Left renal cortex interstitium (tissue), 4 donors: ENCODE data around the gene SGCB. TPM values are rescaled to one million over a fixed set of nuclear protein-coding genes. Genes with fewer than 3 reads are reported as not detected.
"Not testable (repeated sequence)": the region's sequence is repeated elsewhere in the genome, so short reads cannot be mapped to it uniquely, and the experiment has no call there.

Experiments
- DNase-seq, 4 donors: peaks; one replicate each; pipeline ENCODE4 v3.0.0-alpha.2; 2013; ENCODE audit warnings: low read depth in 4 of 4, low spot score in 2 of 4, missing footprints in 1 of 4
- polyA plus RNA-seq, 4 donors: library from polyadenylated mRNA; unstranded; fragments of 120-200 nt; gene quantifications; one replicate each; pipeline ENCODE4 v1.2.1, GENCODE V29; 2013; ENCODE audit not compliant: insufficient read length in 4 of 4

The SGCB gene, protein sequence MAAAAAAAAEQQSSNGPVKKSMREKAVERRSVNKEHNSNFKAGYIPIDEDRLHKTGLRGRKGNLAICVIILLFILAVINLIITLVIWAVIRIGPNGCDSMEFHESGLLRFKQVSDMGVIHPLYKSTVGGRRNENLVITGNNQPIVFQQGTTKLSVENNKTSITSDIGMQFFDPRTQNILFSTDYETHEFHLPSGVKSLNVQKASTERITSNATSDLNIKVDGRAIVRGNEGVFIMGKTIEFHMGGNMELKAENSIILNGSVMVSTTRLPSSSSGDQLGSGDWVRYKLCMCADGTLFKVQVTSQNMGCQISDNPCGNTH
- polyA plus RNA-seq = 10 to 100 TPM; 39.1 to 53.1 (median 51.2) TPM

DNA sequence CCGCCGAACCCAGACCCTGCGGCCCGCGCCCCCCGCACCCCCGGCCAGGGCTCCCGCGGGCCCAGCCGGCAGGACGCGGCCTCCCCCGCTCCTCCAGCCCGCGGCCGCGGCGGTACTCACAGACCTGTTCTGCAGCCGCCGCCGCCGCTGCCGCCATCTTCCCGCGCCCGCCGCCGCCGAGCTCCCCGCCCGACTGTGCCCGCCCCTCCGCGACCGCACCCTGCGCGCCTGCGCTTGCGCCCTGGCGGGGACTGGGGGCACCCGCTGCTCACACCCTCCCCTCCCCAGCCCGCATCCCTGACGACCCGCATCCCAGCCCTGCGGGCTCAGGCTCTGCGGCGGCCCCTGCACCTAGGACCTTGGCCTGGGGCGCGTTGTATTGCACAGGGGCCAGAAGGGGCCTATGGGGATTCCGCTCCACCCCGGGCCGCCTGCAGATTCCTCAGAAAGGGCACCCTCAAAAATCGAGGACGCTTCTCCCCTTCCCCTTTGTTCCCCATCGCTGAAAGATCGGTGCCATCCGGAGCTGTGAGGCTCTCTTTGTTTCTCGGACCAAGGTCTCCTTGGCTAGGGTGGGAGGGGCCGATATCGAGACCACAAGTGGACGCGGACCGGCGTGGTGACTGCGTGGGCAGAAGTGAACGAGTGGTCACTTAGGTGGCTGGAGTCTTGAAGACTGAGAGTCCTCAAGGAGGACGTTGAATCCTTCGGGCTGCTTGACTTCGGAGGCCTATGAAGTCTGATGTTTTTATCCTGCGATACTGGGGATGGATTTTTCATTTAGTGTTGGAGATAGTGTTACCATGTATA, at the start of gene SGCB:
SGCB (minus strand) TSS at position 197 of the 810 bp plus-strand sequence; CDS start at position 157, 40 bp downstream.
- DNase-seq = peak in 2 of 4 donors; percentile 51 to 63

GRCh38 chr4:52086425-52086824, 48.3 kb upstream of the SGCB start:
- not testable (repeated sequence) for DNase-seq

GRCh38 chr4:52081216-52081615, 43.1 kb upstream of the SGCB start:
- DNase-seq = no peak

DNA sequence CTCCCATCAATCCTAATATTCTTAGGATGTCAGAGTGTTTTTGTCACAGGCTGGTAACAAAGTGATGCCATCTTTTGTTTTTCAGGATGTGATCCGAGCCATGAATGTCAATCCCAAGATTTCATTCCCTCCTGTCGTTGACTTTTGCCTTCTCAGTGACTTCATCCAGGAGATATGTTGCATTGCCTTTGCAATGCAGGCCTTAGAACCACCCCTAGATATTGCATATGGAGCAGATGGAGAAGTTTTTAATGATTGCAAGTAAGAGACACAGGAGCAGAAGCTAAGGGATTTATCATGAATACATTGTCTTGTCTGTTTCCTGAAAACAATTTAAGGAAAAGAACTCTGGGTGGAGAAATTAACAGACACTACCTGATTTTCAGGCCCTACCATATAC, 41.6 kb upstream of the SGCB start:
- DNase-seq = no peak

GRCh38 chr4:52076731-52077130, 38.6 kb upstream of the SGCB start:
- no peak for DNase-seq

DNA sequence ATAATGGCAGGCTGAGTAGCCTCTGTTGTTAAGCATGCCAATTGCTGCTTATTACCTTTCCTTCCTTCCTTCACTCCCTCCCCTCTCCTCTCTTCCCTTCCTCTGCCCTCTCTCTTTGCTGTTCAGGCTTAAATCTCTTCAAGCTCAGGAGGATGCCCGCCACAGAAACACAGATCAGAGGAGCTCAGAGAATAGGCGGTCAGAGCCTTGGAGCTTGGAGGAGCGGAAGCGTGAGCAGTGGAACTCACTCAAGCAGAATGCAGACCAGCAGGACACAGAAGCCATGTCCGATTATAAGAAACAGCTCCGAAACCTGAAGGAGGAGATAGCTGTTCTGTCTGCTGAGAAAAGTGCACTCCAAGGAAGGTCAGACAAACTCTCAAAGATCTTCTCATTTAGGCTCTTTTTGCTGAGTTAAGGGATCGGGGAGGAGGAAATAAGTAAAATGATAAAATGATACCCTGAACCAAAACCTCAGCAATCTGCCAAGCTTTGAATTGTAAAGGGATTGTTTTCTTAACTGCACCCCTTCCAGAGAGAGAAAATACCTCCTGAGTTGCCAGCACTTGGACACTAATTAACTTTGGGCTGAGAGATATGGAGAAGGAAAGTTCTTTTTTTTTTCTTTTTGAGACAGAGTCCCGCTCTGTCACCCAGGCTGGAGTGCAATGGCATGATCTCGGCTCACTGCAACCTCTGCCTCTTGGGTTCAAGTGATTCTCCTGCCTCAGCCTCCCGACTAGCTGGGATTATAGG, 33.9 kb upstream of the SGCB start:
- no peak for DNase-seq

DNA sequence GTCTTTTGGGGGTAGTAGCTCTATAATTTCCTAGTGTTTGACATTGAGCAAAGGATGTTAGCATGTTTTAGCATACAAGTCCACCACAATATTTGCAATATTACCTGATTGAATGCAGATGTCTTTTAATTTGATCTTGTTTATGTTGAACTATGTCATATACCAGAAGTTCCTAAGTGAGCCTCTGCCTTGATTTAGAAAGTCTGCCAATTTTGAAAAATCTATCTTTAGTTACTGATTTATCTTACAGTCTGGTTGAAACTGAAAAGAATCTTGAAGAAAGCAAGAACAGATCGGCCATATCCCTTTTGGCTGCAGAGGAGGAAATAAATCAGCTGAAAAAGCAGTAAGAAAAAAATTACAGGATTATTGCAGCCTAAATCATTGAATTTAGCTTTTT, 31.5 kb upstream of the SGCB start:
- no peak for DNase-seq

- DNase-seq = no peak
Measured at GRCh38 chr4:52059372-52059771, 21.3 kb upstream of the SGCB start.

DNA sequence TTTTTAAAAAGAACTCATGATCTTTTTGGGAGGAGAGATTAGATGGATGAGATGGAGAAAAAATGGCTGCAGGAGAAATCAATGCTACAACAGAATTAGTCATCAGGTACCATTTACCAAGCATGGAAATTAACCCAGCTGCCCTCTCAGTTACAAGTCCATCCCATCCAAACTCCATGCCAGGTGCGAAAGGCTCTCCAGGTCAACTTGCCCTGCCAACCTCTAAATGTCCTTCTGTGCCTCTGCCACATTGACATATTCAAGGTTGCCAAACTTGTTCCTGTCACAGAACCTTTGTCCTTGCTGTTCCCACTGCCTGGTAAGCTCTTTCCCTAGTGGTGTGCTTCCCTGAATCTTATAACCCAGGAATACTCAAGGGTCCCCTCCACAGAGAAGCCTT, 20.2 kb upstream of the SGCB start:
- DNase-seq = no peak

- no peak for DNase-seq
Measured at GRCh38 chr4:52057196-52057595, 19.1 kb upstream of the SGCB start.

DNA sequence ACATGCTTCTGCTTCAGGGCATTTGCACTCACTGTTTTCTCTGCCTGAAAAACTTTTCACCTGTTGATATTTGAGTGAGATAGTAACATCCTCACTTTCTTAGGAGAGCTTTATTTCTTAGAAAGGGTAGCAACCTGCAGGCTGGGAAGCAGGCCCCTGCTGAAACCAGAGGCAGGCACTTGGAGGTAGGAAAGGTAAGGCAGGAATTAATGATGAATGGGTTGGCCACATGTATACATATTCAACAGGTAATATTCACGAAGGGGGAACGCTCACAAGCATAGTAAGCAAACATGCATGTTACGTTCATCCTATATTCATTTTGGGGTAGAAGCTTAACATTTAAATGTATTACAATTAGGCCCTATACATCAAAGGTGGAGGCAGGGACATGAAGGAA, 16.2 kb upstream of the SGCB start:
- DNase-seq = no peak

DNA sequence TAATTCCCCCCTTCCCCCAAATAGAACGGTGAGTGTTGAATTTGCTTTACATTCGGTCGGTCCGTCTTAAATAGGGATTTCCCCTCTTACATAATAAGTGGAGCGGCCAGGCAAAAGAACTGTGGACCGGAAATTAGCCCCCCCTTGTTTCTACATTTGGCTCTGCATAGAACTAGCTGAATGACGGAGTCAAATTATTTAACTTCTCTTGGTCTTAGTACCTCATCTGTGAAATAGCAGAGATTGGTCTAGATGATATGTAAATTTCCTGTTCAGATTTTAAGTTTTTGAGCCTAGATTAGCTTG, 14.3 kb upstream of the SGCB start:
- no peak for DNase-seq

DNA sequence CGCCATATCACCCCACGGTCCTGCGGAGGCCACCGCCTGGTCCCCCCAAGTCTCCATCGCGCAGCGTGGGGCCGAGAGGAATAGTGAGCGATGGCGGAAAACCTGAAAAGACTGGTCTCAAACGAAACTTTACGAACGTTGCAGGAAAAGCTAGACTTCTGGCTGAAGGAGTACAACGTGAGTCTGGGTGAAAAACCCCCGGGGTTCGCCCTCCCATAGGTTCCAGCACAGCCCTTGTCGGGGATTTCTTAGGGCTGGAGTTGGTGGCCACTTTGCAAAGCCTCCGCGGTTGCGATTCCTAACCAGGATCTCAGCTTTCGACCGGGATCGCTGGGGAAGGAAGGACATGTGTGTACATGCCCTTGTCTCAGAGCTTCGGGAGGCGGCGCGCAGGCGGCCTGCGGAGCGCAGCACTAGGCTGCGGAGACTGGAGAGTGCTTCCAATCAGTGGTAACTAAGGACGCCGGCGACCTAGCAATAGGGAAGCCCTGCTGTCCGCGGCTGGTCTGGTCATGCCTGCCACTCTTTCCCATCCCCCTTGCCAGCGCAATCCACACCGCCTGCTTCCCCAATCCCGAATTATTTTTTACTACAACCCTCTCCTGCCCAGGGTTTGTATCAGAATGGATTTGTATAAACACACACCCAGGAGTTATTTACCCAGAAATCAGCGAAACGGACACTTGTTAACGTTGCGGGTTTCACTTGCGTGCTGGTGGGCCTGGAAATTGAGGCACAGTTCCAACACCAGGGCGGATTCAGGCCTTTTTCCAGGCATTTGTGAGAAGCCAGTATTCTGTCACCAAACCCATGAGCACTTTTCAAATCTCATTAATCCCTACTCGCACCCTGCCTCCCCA, 13.7 kb upstream of the SGCB start:
- peak in 1 of 4 donors; percentile 32 for DNase-seq

DNA sequence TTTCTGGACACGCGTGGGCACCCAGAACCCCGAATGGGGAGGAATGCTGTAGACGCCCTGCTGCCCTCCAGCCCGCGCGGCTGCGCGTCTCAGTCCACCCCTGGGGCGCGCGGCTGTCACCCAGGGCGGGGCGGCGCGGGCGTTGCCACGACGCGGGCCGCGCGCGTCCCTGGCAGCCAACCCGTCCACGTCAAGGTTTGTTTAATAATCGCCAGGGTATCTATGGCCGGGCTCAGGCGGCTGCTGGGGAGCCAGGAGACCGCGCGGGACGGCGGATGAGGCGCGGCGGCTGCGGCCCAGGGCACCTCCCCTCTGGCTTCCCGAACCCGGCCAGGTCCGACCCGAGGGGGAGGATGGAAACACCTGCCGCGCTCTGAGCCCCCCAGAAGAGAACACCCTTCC, 13.1 kb upstream of the SGCB start, which contains the start of gene SPATA18:
SPATA18 (plus strand) TSS at position 92 of the 402 bp plus-strand sequence. CDS start 401 bp downstream, outside the sequence.
- no peak for DNase-seq

- DNase-seq = no peak
Measured at GRCh38 chr4:52049266-52049665, 11.2 kb upstream of the SGCB start.

DNA sequence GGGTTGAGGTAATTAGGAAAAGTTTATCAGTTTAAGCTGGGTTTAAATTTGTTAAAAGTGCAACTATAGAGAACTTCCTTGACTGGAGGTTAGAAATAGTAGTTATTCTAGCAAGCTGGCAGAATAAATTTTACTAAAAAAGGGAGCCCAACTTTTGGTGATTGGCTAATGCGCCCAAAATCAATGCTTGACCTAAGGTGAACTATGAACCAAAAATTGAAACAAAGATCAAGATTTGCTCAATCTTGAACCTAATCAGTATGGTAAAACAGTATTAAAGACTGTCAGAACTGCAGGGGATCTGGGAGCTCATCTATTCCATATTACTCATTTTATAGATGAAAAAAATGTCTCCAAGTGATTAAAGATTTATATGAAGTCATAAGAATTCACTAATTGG, 6.9 kb upstream of the SGCB start:
- no peak for DNase-seq

GRCh38 chr4:52037689-52038102, 403 bp downstream of the SGCB start:
- peak in 1 of 4 donors; percentile 52 for DNase-seq

DNA sequence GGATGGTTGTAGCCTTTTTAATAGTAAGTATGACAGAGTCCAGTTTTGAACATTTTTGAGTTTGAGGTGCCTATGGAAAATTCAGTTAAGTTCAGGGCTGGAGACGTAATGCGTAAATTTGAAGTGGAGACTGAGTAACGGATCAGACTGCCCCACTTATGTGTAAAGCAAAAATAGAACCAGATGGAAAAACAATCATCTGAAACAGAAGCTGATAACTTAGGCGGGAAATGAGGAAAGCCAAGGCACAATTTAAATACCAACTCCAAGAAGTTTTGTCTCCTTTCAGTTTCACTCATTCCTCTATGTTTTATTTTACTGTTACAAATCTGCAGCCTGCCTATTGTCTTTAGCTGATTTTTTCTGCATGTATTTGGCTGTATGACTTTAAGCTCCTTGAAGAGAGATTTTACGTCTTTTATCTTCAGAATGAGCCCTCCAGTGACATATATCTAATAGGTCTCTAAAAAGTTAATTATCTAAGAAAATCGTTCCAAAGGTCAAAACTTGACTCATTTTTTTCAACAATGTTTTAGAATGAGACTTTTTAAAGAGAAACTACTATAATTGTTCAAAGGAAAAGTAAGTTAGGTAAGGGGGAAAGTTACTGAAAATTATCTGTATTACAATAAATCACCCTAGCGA, 1.1 kb downstream of the SGCB start:
- DNase-seq = no peak

GRCh38 chr4:52035190-52035589, 2.9 kb downstream of the SGCB start:
- DNase-seq = no peak

- no peak for DNase-seq
Measured at GRCh38 chr4:52032005-52032404, 6.1 kb downstream of the SGCB start.
